HCEC 1CT (cell line): ENCODE measurements around the gene HS3ST4.

Source experiments
- DNase-seq: peaks from one replicate; pipeline ENCODE4 v3.0.0-alpha.2; 2017

Gene HS3ST4

GRCh38 chr16:26120729-26121128 is 429.0 kb downstream of the HS3ST4 start:
- DNase-seq = no peak

- DNase-seq = no peak
Measured at GRCh38 chr16:26128296-26128695, 436.5 kb downstream of the HS3ST4 start.

- no peak for DNase-seq
Measured at GRCh38 chr16:26129997-26130396, 438.2 kb downstream of the HS3ST4 start.

GRCh38 chr16:26133416-26134093 is 441.8 kb downstream of the HS3ST4 start:
- DNase-seq = no peak

- DNase-seq = no peak
Measured at GRCh38 chr16:26134588-26134987, 442.8 kb downstream of the HS3ST4 start.

- no peak for DNase-seq
Measured at GRCh38 chr16:26137956-26138355, 446.2 kb downstream of the HS3ST4 start.

GRCh38 chr16:26139091-26139490 is 447.3 kb downstream of the HS3ST4 start:
- DNase-seq = no peak

- no peak for DNase-seq
Measured at GRCh38 chr16:26139884-26140283, 448.1 kb downstream of the HS3ST4 start.

- DNase-seq = no peak
Measured at GRCh38 chr16:26149364-26150190, 457.8 kb downstream of the HS3ST4 start.

GRCh38 chr16:26155221-26155620 is 463.5 kb downstream of the HS3ST4 start:
- no peak for DNase-seq

GRCh38 chr16:26157319-26157718 is 465.6 kb downstream of the HS3ST4 start:
- DNase-seq = no peak

- no peak for DNase-seq
Measured at GRCh38 chr16:26158142-26158759, 466.5 kb downstream of the HS3ST4 start.

GRCh38 chr16:26161461-26162180 is 469.9 kb downstream of the HS3ST4 start:
- no peak for DNase-seq

- no peak for DNase-seq
Measured at GRCh38 chr16:26169473-26169872, 477.7 kb downstream of the HS3ST4 start.

GRCh38 chr16:26175944-26176343 is 484.2 kb downstream of the HS3ST4 start:
- DNase-seq = no peak

GRCh38 chr16:26177438-26177837 is 485.7 kb downstream of the HS3ST4 start:
- no peak for DNase-seq

GRCh38 chr16:26178298-26178697 is 486.5 kb downstream of the HS3ST4 start:
- no peak for DNase-seq

GRCh38 chr16:26186091-26186615 is 494.4 kb downstream of the HS3ST4 start:
- no peak for DNase-seq
